GM12873 (cell line): Measurements from ENCODE around the gene PAGR1.

Experiments used
- TF ChIP-seq, protein P1 (sequence below): IDR thresholded peaks from 2 replicates; pipeline ENCODE4 v1.5.1; 2012; ENCODE audit warnings: low read depth, mild to moderate bottlenecking, moderate library complexity, low read length, control low read depth; ENCODE audit not compliant: insufficient read depth; ENCODE audit errors: missing control alignments

PAGR1 gene

DNA sequence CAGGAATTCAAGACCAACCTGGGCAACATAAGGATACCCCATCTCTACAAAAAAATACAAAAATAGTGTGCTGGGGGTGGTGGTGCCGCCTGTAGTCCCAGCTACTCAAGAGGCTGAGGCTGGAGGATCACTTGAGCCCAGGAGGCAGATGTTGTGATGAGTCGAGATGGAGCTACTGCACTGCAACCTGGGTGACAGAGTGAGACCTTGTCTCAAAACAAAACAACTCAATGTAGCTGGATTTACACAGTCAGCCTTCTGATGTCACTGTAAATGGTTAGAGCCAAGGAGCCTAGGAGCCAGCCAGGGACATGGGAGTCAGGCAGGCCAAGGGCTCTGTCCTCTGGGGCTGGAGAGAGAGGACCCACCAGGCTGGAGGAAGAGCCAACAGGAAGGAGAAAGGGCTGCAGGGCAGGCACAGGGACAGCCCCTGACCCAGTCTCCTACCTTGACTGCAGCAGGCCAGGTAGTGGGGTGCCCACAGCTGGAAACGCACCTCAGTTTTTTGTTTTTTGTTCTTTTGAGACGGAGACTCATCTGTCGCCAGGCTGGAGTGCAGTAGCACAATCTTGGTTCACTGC lies 38.7 kb downstream of the PAGR1 start:
- TF ChIP-seq, protein P1, sequence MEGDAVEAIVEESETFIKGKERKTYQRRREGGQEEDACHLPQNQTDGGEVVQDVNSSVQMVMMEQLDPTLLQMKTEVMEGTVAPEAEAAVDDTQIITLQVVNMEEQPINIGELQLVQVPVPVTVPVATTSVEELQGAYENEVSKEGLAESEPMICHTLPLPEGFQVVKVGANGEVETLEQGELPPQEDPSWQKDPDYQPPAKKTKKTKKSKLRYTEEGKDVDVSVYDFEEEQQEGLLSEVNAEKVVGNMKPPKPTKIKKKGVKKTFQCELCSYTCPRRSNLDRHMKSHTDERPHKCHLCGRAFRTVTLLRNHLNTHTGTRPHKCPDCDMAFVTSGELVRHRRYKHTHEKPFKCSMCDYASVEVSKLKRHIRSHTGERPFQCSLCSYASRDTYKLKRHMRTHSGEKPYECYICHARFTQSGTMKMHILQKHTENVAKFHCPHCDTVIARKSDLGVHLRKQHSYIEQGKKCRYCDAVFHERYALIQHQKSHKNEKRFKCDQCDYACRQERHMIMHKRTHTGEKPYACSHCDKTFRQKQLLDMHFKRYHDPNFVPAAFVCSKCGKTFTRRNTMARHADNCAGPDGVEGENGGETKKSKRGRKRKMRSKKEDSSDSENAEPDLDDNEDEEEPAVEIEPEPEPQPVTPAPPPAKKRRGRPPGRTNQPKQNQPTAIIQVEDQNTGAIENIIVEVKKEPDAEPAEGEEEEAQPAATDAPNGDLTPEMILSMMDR = no peak

GRCh38 chr16:29857133-29857760 lies 41.3 kb downstream of the PAGR1 start:
- TF ChIP-seq, protein P1 = no peak

DNA sequence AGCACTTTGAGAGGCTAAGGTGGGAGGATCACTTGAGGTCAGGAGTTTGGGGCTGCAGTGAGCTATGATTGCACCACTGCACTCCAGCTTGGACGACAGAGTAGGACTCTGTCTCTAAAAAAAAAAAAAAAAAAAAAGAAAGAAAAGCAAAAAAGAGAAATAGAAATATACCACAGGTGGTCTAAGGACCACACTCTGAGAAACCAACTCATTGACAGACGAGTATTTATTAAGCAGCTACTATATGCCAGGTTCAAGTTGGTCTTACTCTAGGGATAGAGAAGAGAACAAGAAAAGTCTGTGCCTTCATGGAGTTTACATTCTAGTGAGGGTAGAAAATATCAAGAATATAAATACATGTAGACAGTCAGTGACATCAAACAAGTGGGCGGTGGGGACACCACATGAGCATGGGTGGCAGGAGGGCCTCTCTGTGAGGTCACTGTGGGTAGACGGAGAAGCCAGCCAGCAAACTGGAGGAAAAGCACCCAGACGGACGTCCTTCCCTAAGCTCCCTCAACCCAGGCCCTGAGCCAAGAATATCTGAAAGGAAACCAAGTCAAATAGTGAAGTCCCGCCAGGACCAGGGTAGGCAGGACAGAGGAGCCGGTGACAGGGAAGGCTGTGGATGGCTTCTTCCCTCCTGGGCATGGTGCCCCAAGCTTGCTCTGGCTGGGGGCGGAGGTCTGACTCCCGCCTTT lies 42.3 kb downstream of the PAGR1 start:
- TF ChIP-seq, protein P1 = no peak

DNA sequence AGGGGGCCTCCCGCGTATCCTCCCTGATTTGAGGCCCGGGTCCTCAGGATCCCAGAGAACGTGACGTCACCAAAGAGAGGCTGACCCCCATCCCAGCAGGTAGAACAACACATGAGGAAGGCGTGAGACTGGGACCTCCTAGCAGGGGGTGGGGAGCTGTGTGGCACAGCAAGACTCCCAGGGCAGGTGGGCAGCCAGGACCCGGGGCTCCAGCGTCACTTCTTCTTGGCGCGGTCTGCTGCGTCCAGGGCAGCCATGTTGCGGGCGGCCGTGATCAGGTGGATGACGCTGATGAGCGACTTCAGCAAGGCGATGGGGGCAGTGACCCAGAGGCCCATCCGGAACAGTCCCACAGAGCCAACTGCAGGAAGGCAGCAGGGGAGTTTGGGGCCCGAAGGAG lies 43.0 kb downstream of the PAGR1 start:
- TF ChIP-seq, protein P1 = no peak

- TF ChIP-seq, protein P1 = no peak
Observed at GRCh38 chr16:29860218-29860617, 44.3 kb downstream of the PAGR1 start.

DNA sequence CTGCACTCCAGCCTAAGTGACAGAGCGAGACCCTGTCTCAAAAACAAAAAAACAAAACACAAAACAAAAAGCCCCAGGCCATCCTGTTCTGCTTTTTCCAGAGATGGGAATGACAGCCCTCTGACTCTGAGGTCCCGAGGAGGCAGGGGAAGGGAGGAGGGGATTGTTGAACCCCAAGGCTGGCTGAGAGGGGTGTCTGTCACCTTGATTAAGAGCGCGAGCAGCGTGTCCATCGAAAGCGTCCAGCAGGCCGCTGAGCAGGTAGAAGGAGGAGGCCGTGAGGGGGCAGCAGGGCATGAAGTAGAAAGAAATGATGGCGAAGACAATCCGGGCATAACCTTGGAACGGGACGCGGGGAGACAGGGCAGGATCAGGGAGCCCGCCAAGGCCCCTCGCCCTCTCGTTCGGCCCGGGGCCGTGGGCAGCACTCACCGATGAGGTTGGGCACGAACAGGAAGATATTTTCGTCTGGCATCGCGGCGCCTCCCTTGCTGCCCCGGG lies 46.5 kb downstream of the PAGR1 start:
- TF ChIP-seq, protein P1 = no peak
